Neural cell (in vitro differentiated cells): ENCODE measurements around the gene ISY1. TPM values are rescaled to one million over a fixed set of nuclear protein-coding genes. Genes with fewer than 3 reads are reported as not detected.
"Not testable (repeated sequence)": the region's sequence is repeated elsewhere in the genome, so short reads cannot be mapped to it uniquely, and the experiment has no call there.

ENCODE experiments used
- H2AFZ ChIP-seq: fragments of 200-600, 300-800 bp; sonication (generic), shearing (Covaris generic); 2 replicates; pipeline ENCODE4 v1.6.0; 2014; ENCODE audit warnings: low read depth, mild to moderate bottlenecking, antibody characterized with exemption, low read length, moderate library complexity
- H3F3A ChIP-seq: fragments of 200-600 bp; shearing (Covaris generic); 2 replicates; pipeline ENCODE4 v1.6.1; 2016; ENCODE audit warnings: mild to moderate bottlenecking, moderate library complexity, mixed read lengths, antibody characterized with exemption, low read length; ENCODE audit not compliant: insufficient read depth, poor library complexity, severe bottlenecking
- H3K27ac ChIP-seq: fragments of 200-600, 300-800 bp; sonication (generic), shearing (Covaris generic); 2 replicates; pipeline ENCODE4 v1.5.1; 2014; ENCODE audit warnings: mild to moderate bottlenecking, low read length, moderate library complexity
- H3K27me3 ChIP-seq: fragments of 300-800, 200-600 bp; sonication (generic), shearing (Covaris generic); 2 replicates; pipeline ENCODE4 v1.6.0; 2014; ENCODE audit warnings: mild to moderate bottlenecking, low read depth, low read length, moderate library complexity; ENCODE audit not compliant: insufficient read depth
- H3K36me3 ChIP-seq: fragments of 300-800, 200-600 bp; sonication (generic), shearing (Covaris generic); 2 replicates; pipeline ENCODE4 v1.5.1; 2014; ENCODE audit warnings: mild to moderate bottlenecking, antibody characterized with exemption, low read length, moderate library complexity; ENCODE audit not compliant: insufficient read depth
- H3K4me2 ChIP-seq: fragments of 300-800, 200-600 bp; sonication (generic), shearing (Covaris generic); 2 replicates; pipeline ENCODE4 v1.6.0; 2014; ENCODE audit warnings: mild to moderate bottlenecking, low read length
- H3K4me3 ChIP-seq: fragments of 300-800, 200-600 bp; sonication (generic), shearing (Covaris generic); 2 replicates; pipeline ENCODE4 v1.5.1; 2014; ENCODE audit warnings: mild to moderate bottlenecking, low read length, moderate library complexity
- H3K79me2 ChIP-seq: fragments of 200-600 bp; shearing (Covaris generic); replicated peaks from 2 replicates; pipeline ENCODE4 v1.6.0; 2014; ENCODE audit warnings: mild to moderate bottlenecking, low read length, moderate library complexity; ENCODE audit not compliant: insufficient read depth
- H3K9ac ChIP-seq: fragments of 300-800, 200-600 bp; sonication (generic), shearing (Covaris generic); 2 replicates; pipeline ENCODE4 v1.6.1; 2016; ENCODE audit warnings: mild to moderate bottlenecking, low read length, mixed read lengths
- H3K9me2 ChIP-seq: fragments of 200-600 bp; shearing (Covaris generic); 2 replicates; pipeline ENCODE4 v1.6.1; 2016; ENCODE audit warnings: mild to moderate bottlenecking, low read length, mixed read lengths; ENCODE audit not compliant: insufficient read depth
- H3K9me3 ChIP-seq: fragments of 200-600, 300-800 bp; sonication (generic), shearing (Covaris generic); 2 replicates; pipeline ENCODE4 v1.6.1; 2016; ENCODE audit warnings: mild to moderate bottlenecking, mixed run types, low read length, moderate library complexity, mixed read lengths
- H4K20me1 ChIP-seq: fragments of 200-600 bp; shearing (Covaris generic); 2 replicates; pipeline ENCODE4 v1.6.1; 2016; ENCODE audit warnings: mild to moderate bottlenecking, mixed run types; ENCODE audit not compliant: insufficient read depth
- CTCF ChIP-seq: fragments of 450-650 bp; IDR thresholded peaks from 2 replicates; pipeline ENCODE4 v1.5.1; 2014; ENCODE audit warnings: antibody characterized with exemption, mild to moderate bottlenecking, moderate library complexity; ENCODE audit not compliant: poor library complexity, severe bottlenecking
- EP300 ChIP-seq: fragments of 450-650 bp; conservative IDR thresholded peaks from 2 replicates; pipeline ENCODE4 v1.6.1; 2014; ENCODE audit warnings: antibody characterized with exemption, mild to moderate bottlenecking, moderate library complexity; ENCODE audit not compliant: poor library complexity, severe bottlenecking
- EZH2 ChIP-seq: fragments of 200-600, 300-800 bp; shearing (Covaris generic), sonication (generic); IDR thresholded peaks from 2 replicates; pipeline ENCODE4 v1.6.1; 2014; ENCODE audit warnings: antibody characterized with exemption, low read length, borderline replicate concordance, mild to moderate bottlenecking; ENCODE audit not compliant: insufficient read depth, poor library complexity, severe bottlenecking
- MXI1 ChIP-seq: fragments of 450-650 bp; conservative IDR thresholded peaks from 2 replicates; pipeline ENCODE4 v1.6.1; 2014; ENCODE audit warnings: antibody characterized with exemption, mild to moderate bottlenecking; ENCODE audit not compliant: poor library complexity, severe bottlenecking
- POLR2AphosphoS5 ChIP-seq: IDR thresholded peaks from 2 replicates; pipeline ENCODE4 v1.6.1; 2012
- RAD21 ChIP-seq: fragments of 450-650 bp; conservative IDR thresholded peaks from 2 replicates; pipeline ENCODE4 v1.6.1; 2014; ENCODE audit warnings: antibody characterized with exemption, mild to moderate bottlenecking, moderate library complexity
- REST ChIP-seq: IDR thresholded peaks from 2 replicates; pipeline ENCODE4 v1.6.1; 2012; ENCODE audit warnings: borderline replicate concordance
- SMC3 ChIP-seq: fragments of 450-650 bp; conservative IDR thresholded peaks from 2 replicates; pipeline ENCODE4 v1.6.1; 2014; ENCODE audit warnings: antibody characterized with exemption, mild to moderate bottlenecking, moderate library complexity; ENCODE audit not compliant: poor library complexity
- TAF1 ChIP-seq: IDR thresholded peaks from 2 replicates; pipeline ENCODE4 v1.6.1; 2012; ENCODE audit warnings: low read depth
- polyA plus RNA-seq: library from polyadenylated mRNA; depleted of rRNA; stranded (reverse); fragments of >200 nt; gene quantifications from 2 replicates; pipeline ENCODE4 v1.2.3, GENCODE V29; 2014

ISY1 gene
- polyA plus RNA-seq, 1 donor from 2014 or later: 23.3 TPM

- H3K79me2 ChIP-seq, H3K36me3 ChIP-seq, H3F3A ChIP-seq, H4K20me1 ChIP-seq, H3K27ac ChIP-seq, H3K4me2 ChIP-seq, H3K4me3 ChIP-seq, H3K9me2 ChIP-seq, H3K9ac ChIP-seq, H2AFZ ChIP-seq, H3K27me3 ChIP-seq, H3K9me3 ChIP-seq: not testable (repeated sequence)
Observed at GRCh38 chr3:129111076-129111780, 49.6 kb downstream of the ISY1 start.

DNA sequence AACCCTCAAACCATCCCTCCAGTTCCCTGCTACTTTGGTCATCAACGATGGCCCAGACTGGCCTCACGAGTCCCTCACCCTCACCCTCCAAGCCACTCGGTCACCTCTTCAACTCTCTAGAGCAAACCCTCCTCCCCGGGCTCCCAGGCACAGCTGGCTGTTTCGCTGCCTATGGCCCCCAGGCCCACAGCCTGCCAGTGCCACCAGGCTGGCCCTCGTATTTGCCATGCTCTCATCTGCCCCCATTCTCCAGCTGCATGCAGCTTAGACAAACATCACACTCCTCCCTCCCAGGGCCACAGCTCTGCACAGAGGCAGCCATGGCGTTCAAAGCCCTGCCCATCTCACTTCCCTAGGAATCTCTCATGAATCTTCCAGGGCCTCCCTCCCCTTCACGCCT lies 53.1 kb downstream of the ISY1 start:
- H3K4me2 ChIP-seq: no peak overlapping the region
- no peaks in the 10 kb centered on the region for H3K9me2 ChIP-seq
- no peaks in the 10 kb centered on the region for H4K20me1 ChIP-seq
- no peak overlapping the region for H3K4me3 ChIP-seq
- H3F3A ChIP-seq: no peaks in the 10 kb centered on the region
- TF ChIP-seq SMC3: no peak
- no peak for TF ChIP-seq EP300
- no peaks in the 10 kb centered on the region for H3K27me3 ChIP-seq
- H3K79me2 ChIP-seq: no peaks in the 10 kb centered on the region
- no peak overlapping the region for H3K27ac ChIP-seq
- no peaks in the 10 kb centered on the region for H3K36me3 ChIP-seq
- no peak overlapping the region for H2AFZ ChIP-seq
- no peaks in the 10 kb centered on the region for H3K9me3 ChIP-seq
- no peak overlapping the region for H3K9ac ChIP-seq

DNA sequence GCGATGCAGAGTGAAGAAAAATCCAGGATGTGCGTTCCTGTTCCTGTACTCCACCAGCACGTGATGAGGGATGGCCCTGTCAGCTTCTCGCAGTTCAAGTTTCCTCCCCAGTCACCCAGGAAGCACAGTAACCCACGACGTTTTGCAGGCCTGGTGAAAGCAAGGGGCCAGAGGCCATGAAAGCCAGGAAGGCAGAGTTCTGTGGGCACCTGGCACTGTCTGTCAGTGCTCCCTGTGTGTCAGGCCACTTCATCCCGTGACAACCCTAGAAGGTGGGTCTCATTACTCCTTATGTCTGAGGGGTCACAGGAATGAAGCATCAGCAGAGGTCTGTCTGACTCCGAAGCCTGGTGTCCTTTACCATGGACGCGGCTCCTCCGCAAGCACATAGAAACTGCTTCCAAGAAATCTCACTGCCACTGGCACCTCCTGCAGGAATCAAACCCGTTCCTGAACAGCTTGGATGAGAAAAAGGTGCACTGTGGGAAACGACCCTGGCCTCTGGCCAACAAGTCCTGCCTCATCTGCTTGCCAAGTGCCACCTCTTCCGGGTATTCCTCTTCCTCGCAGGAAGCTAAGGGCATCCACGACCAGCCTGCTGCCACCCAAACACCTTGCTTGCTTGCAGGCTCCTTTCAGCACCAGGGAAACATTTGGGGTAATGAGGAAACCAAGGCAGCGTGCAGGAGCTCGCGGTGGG lies 53.8 kb downstream of the ISY1 start:
- Histone ChIP-seq H4K20me1 (no peaks in the 10 kb centered on the region), H3K27me3 (no peaks in the 10 kb centered on the region), H3K9me2 (no peaks in the 10 kb centered on the region), H3K9ac (no peak overlapping the region), H3K4me3 (no peak overlapping the region), H3K36me3 (no peaks in the 10 kb centered on the region), H2AFZ (no peak overlapping the region), H3F3A (no peaks in the 10 kb centered on the region), H3K4me2 (no peak overlapping the region), H3K27ac (no peak overlapping the region), H3K9me3 (no peaks in the 10 kb centered on the region), H3K79me2 (no peaks in the 10 kb centered on the region)
- no peak for TF ChIP-seq SMC3
- TF ChIP-seq EZH2: no peak
- TF ChIP-seq REST: no peak
- TF ChIP-seq EP300: no peak
- no peak for TF ChIP-seq MXI1
- no peak for TF ChIP-seq RAD21
- TF ChIP-seq TAF1: no peak
- no peak for TF ChIP-seq POLR2AphosphoS5
- no peak for TF ChIP-seq CTCF
